ENCODE data around the gene BMI1. TPM values are rescaled to one million over a fixed set of nuclear protein-coding genes. Genes with fewer than 3 reads are reported as not detected.
"Not testable (repeated sequence)": the region's sequence is repeated elsewhere in the genome, so short reads cannot be mapped to it uniquely, and the experiment has no call there.

BMI1 gene
- total and polyA plus RNA-seq, 9 donors = 35.3 to 55.0 (median 46.6) TPM

DNA sequence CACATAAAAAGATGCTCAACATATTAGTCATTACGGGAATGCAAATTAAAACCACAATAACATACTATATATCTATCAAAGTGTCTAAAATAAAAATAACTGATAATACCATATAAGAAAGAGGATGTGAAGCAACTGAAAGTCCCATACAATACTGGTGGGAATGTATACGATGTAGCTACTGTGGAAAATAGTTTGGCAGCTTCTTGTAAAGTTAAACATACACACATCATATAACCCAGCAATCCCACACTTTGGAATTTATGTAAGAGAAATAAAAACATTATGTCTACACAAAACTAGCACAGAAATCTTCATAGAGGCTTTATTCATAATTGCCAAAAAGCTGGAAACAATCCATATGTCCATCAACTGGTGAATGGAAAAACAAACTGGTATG is 15.2 kb upstream of the BMI1 start:
- Histone ChIP-seq H3K27ac (ENCODE audit: low read length) (no peak overlapping the region), H3K4me3 (ENCODE audit: low read length) (no peak overlapping the region), H3K36me3 (ENCODE audit: control insufficient read depth, insufficient read depth, low read length) (no peaks in the 10 kb centered on the region), H3K27me3 (ENCODE audit: control insufficient read depth, insufficient read depth, low read length) (no peaks in the 10 kb centered on the region), H3K4me1 (ENCODE audit: control insufficient read depth, insufficient read depth, low read length) (no peaks in the 10 kb centered on the region), H3K9me3 (replicated peaks; ENCODE audit: control insufficient read depth, low read depth, low read length) (no peaks in the 10 kb centered on the region)
- DNase-seq = no peak
- no CpG with 5 or more reads among the region's 2 CpGs for WGBS (ENCODE audit: insufficient coverage)

- no peaks in the 10 kb centered on the region for H3K36me3 ChIP-seq (ENCODE audit: control insufficient read depth, insufficient read depth, low read length)
- no peak overlapping the region for H3K27ac ChIP-seq (ENCODE audit: low read length)
- no CpG with 5 or more reads among the region's 2 CpGs for WGBS (ENCODE audit: insufficient coverage)
- no peak overlapping the region for H3K4me3 ChIP-seq (ENCODE audit: low read length)
- no peak for DNase-seq
- H3K4me1 ChIP-seq (ENCODE audit: control insufficient read depth, insufficient read depth, low read length) = no peaks in the 10 kb centered on the region
- H3K9me3 ChIP-seq (replicated peaks; ENCODE audit: control insufficient read depth, low read depth, low read length) = no peaks in the 10 kb centered on the region
- no peaks in the 10 kb centered on the region for H3K27me3 ChIP-seq (ENCODE audit: control insufficient read depth, insufficient read depth, low read length)
Measured at GRCh38 chr10:22308390-22308789, 12.5 kb upstream of the BMI1 start.

DNA sequence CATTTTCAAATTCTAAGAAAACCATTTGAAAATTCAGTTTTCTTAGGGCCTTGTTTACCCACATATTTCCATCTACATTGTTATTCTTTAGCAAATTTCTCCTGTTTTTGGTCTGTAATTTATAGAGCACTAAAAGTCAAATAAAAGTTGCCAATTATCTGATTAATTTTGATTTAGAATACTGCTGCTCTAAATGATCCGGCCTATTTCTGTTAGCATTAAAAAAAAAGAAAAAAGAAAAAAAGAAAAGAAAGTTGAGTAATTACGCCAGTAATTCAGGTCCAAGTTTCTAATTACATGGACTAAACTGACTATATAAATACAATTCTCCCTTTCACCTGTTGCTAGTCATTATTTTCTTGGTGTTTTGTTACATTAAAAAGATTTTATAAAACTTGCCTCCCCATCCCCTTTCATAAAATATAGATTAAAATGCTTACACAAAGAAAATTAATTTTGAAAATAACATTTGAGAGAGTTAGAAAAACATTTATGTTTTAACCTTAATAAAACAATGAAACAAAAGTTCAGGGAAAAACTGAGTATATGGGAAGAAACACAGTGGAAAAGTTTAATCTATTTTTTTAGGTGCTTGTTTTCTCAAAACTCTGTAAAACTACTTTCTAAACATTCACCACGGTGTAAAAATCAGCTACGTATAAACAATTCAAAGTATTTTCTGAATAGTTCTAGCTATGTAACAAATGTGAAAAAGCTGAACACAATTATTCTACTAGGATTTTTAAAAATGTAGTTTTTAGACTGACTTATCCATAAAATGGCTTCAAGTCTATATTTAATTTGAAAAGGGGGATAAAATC is 11.5 kb upstream of the BMI1 start:
- Histone ChIP-seq H3K4me3 (ENCODE audit: low read length) (no peak overlapping the region), H3K4me1 (ENCODE audit: control insufficient read depth, insufficient read depth, low read length) (no peaks in the 10 kb centered on the region), H3K36me3 (ENCODE audit: control insufficient read depth, insufficient read depth, low read length) (no peaks in the 10 kb centered on the region), H3K9me3 (replicated peaks; ENCODE audit: control insufficient read depth, low read depth, low read length) (no peaks in the 10 kb centered on the region), H3K27ac (ENCODE audit: low read length) (no peak overlapping the region), H3K27me3 (ENCODE audit: control insufficient read depth, insufficient read depth, low read length) (no peaks in the 10 kb centered on the region)
- WGBS (ENCODE audit: insufficient coverage) = no CpG with 5 or more reads among the region's 4 CpGs
- no peak for DNase-seq

- not testable (repeated sequence) for H3K27ac ChIP-seq (ENCODE audit: low read length); H3K27me3 ChIP-seq (ENCODE audit: control insufficient read depth, insufficient read depth, low read length); H3K36me3 ChIP-seq (ENCODE audit: control insufficient read depth, insufficient read depth, low read length); H3K4me3 ChIP-seq (ENCODE audit: low read length); H3K9me3 ChIP-seq (replicated peaks; ENCODE audit: control insufficient read depth, low read depth, low read length); H3K4me1 ChIP-seq (ENCODE audit: control insufficient read depth, insufficient read depth, low read length); DNase-seq
- no CpG with 5 or more reads among the region's 10 CpGs for WGBS (ENCODE audit: insufficient coverage)
Measured at GRCh38 chr10:22310012-22310411, 10.9 kb upstream of the BMI1 start.

DNA sequence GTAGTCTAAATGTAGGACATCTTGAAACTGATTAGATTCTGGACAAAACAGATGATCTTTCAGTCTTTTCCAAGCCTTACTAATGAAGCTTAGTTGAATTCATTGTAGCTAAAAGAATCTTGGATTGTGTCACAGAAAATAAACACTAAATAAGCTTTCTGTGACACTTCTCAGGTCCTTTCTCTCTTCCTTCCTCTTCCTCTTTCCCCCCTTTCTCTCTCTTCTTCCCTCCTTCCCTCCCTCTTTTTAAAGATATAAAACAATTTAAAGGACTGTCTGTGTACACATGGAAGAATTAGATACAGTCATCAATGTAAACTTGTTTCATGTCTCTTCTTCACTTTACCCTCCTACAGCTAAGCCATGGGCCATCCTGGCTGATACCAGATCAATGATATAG is 10.0 kb upstream of the BMI1 start:
- peaks cover 4% of the 10 kb centered on the region for H3K4me1 ChIP-seq (ENCODE audit: control insufficient read depth, insufficient read depth, low read length)
- H3K9me3 ChIP-seq (replicated peaks; ENCODE audit: control insufficient read depth, low read depth, low read length) = no peaks in the 10 kb centered on the region
- H3K4me3 ChIP-seq (ENCODE audit: low read length) = no peak overlapping the region
- H3K36me3 ChIP-seq (ENCODE audit: control insufficient read depth, insufficient read depth, low read length) = no peaks in the 10 kb centered on the region
- no peak for DNase-seq
- no peaks in the 10 kb centered on the region for H3K27me3 ChIP-seq (ENCODE audit: control insufficient read depth, insufficient read depth, low read length)
- no peak overlapping the region for H3K27ac ChIP-seq (ENCODE audit: low read length)

GRCh38 chr10:22314852-22315251 is 6.0 kb upstream of the BMI1 start:
- Histone ChIP-seq H3K36me3 (ENCODE audit: control insufficient read depth, insufficient read depth, low read length) (no peaks in the 10 kb centered on the region), H3K9me3 (replicated peaks; ENCODE audit: control insufficient read depth, low read depth, low read length) (no peaks in the 10 kb centered on the region), H3K4me1 (ENCODE audit: control insufficient read depth, insufficient read depth, low read length) (peaks cover 5% of the 10 kb centered on the region), H3K4me3 (ENCODE audit: low read length) (no peak overlapping the region), H3K27ac (ENCODE audit: low read length) (no peak overlapping the region), H3K27me3 (ENCODE audit: control insufficient read depth, insufficient read depth, low read length) (no peaks in the 10 kb centered on the region)
- no peak for DNase-seq
- WGBS (ENCODE audit: insufficient coverage) = no CpG with 5 or more reads among the region's 2 CpGs

- Histone ChIP-seq H3K4me3 (ENCODE audit: low read length) (peak overlapping the region; percentile 89), H3K27me3 (ENCODE audit: control insufficient read depth, insufficient read depth, low read length) (no peaks in the 10 kb centered on the region), H3K4me1 (ENCODE audit: control insufficient read depth, insufficient read depth, low read length) (peaks cover 5% of the 10 kb centered on the region), H3K9me3 (replicated peaks; ENCODE audit: control insufficient read depth, low read depth, low read length) (no peaks in the 10 kb centered on the region), H3K36me3 (ENCODE audit: control insufficient read depth, insufficient read depth, low read length) (no peaks in the 10 kb centered on the region), H3K27ac (ENCODE audit: low read length) (peak overlapping the region; percentile 94)
- no peak for DNase-seq
- WGBS (ENCODE audit: insufficient coverage) = under 1% methylated on average over 46 of the region's 53 CpGs
Measured at GRCh38 chr10:22315455-22316285, 5.2 kb upstream of the BMI1 start.

DNA sequence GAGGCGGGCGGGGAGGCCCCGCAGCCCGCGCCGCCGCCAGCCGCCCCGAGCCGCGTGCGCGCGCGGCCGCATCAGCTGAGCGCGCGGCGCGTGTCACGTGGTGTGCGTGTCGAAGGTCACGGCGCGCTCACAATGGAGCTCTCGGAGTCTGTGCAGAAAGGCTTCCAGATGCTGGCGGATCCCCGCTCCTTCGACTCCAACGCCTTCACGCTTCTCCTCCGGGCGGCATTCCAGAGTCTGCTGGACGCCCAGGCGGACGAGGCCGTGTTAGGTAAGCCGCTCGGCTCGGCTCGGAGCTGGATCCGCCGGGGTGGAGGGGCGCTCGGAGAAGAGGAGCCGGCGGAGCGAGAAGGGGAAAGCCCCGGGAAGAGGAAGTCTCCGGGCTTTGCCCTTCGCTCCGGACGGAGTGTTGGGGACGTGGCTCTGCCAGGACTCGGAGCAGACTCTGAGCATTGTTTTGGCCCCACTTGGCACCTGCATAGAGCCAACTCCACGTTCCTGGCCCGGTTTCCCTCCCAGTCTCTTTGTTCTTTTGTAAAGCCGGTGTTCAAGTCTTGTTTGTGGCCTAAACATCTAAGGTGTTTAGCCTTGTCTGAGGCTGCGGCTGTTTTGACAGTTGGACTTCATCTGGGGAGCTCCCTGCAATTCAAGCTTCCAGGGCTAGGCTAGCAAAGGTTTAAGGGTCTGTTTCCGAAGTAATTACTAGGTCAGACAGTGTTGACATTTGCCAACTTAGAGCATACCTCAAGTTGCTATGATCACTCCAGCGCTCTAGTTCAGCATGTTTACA is 4.4 kb upstream of the BMI1 start, which contains the start of gene COMMD3:
TSS of gene COMMD3 (plus strand) at position 103 of the 790 bp plus-strand sequence. CDS start at position 133, 30 bp downstream.
- H3K36me3 ChIP-seq (ENCODE audit: control insufficient read depth, insufficient read depth, low read length) = no peaks in the 10 kb centered on the region
- no peaks in the 10 kb centered on the region for H3K9me3 ChIP-seq (replicated peaks; ENCODE audit: control insufficient read depth, low read depth, low read length)
- DNase-seq = peak; percentile 97
- peak within 1 kb of the TSS; percentile 98 for H3K27ac ChIP-seq (ENCODE audit: low read length)
- H3K27me3 ChIP-seq (ENCODE audit: control insufficient read depth, insufficient read depth, low read length) = peaks cover 5% of the 10 kb centered on the region
- WGBS (ENCODE audit: insufficient coverage) = under 1% methylated on average over 58 of the region's 63 CpGs
- H3K4me1 ChIP-seq (ENCODE audit: control insufficient read depth, insufficient read depth, low read length) = peaks cover 5% of the 10 kb centered on the region
- peak within 1 kb of the TSS; percentile 89 for H3K4me3 ChIP-seq (ENCODE audit: low read length)

DNA sequence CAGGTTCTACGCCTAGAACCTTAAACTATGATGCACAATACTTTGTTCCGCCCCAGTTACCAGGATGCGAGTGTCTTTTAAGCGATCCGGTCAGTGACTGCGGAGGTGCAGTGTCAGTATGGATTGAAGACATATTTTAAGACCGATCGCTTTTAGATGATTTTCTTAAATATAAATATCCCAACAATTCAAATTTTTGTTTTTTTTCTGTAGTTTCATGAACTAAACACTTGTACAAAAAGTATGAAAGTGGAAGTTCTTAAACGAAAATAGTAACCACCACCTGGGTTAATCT is 3.9 kb upstream of the BMI1 start:
- WGBS (ENCODE audit: insufficient coverage) = no CpG with 5 or more reads among the region's 9 CpGs

More for the DNA sequence above, 3.9 kb upstream of the BMI1 start:
- peaks cover 5% of the 10 kb centered on the region for H3K4me1 ChIP-seq (ENCODE audit: control insufficient read depth, insufficient read depth, low read length)
- no peaks in the 10 kb centered on the region for H3K9me3 ChIP-seq (replicated peaks; ENCODE audit: control insufficient read depth, low read depth, low read length)
- no peak for DNase-seq
- H3K27ac ChIP-seq (ENCODE audit: low read length) = peak overlapping the region; percentile 98
- H3K36me3 ChIP-seq (ENCODE audit: control insufficient read depth, insufficient read depth, low read length) = no peaks in the 10 kb centered on the region
- H3K27me3 ChIP-seq (ENCODE audit: control insufficient read depth, insufficient read depth, low read length) = peaks cover 7% of the 10 kb centered on the region
- peak overlapping the region; percentile 89 for H3K4me3 ChIP-seq (ENCODE audit: low read length)
